GM12878 (cell line): ENCODE data around the gene SEC31B. TPM values are rescaled to one million over a fixed set of nuclear protein-coding genes. Genes with fewer than 3 reads are reported as not detected.

Source experiments
- ATAC-seq: fragments of 200-7000 bp; cut with Tn5 transposase; 3 replicates; pipeline ENCODE4 v1.9.1; 2020; ENCODE audit warnings: mild to moderate bottlenecking, moderate library complexity
- BruUV-seq: library from RNA; stranded (reverse); fragments of 400-500 nt; replicated peaks from 2 replicates; lab custom pipeline; 2021; lab: Mats Ljungman, UMichigan
- CTCF ChIA-PET: fragments of 300-600 bp; sonication (Branson Sonifier 250); formaldehyde crosslinking; extraction: SDS; loops from one replicate; lab custom pipeline; 2021; ENCODE audit warnings: inconsistent platforms; lab: Yijun Ruan, JAX
- POLR2A ChIA-PET: fragments of 350-600 bp; formaldehyde crosslinking; extraction: SDS; loops from one replicate; lab custom pipeline; 2021; ENCODE audit warnings: inconsistent platforms; lab: Charles Lee
- RAD21 ChIA-PET: fragments of 300-600 bp; sonication (Branson Sonifier 250); formaldehyde crosslinking; loops from one replicate; lab custom pipeline; 2023; ENCODE audit warnings: antibody characterized with exemption; ENCODE audit not compliant: unreplicated experiment; lab: Charles Lee
- SMC1A ChIA-PET: fragments of 300-600 bp; sonication (Branson Sonifier 250); formaldehyde crosslinking; loops from one replicate; lab custom pipeline; 2023; ENCODE audit not compliant: unreplicated experiment, uncharacterized antibody; lab: Charles Lee
- DNase-seq: peaks from one replicate; pipeline ENCODE4 v3.0.0-alpha.2; 2011; ENCODE audit warnings: low read depth, low spot score
- FAIRE-seq: peaks from 3 replicates; lab custom pipeline; 2011; peaks lifted over from hg19 to GRCh38; lab: Jason Lieb, UNC
- H2AFZ ChIP-seq: 2 replicates; pipeline ENCODE4 v1.6.0; 2011; ENCODE audit warnings: low read depth, low read length, control low read depth; ENCODE audit not compliant: control insufficient read depth
- H3K27ac ChIP-seq: 2 replicates; pipeline ENCODE4 v1.5.1; 2011; ENCODE audit warnings: control low read depth; ENCODE audit not compliant: control insufficient read depth, insufficient read depth
- H3K27me3 ChIP-seq, 2 experiments: replicated peaks in 1 of 2; 2 replicates each; pipeline versions ENCODE4 v1.6.0 to v1.6.1; 2011; ENCODE audit warnings: low read length in 1 of 2; ENCODE audit not compliant: control insufficient read depth in 2 of 2, insufficient read depth in 2 of 2
- H3K36me3 ChIP-seq, 2 experiments: 2 replicates each; pipeline ENCODE4 v1.5.1; 2011; ENCODE audit warnings: low read length in 1 of 2; ENCODE audit not compliant: control insufficient read depth in 2 of 2, insufficient read depth in 2 of 2
- H3K4me1 ChIP-seq: 2 replicates; pipeline ENCODE4 v1.6.1; 2011; ENCODE audit warnings: mild to moderate bottlenecking, low read length, moderate library complexity, mixed read lengths; ENCODE audit not compliant: control insufficient read depth, insufficient read depth
- H3K4me2 ChIP-seq: 2 replicates; pipeline ENCODE4 v1.6.0; 2011; ENCODE audit warnings: control low read depth; ENCODE audit not compliant: control insufficient read depth, insufficient read depth
- H3K4me3 ChIP-seq: fragments of 200-600 bp; sonication (generic); 2 replicates; pipeline ENCODE4 v1.5.1; 2016
- H3K79me2 ChIP-seq: 2 replicates; pipeline ENCODE4 v1.6.0; 2011; ENCODE audit warnings: low read length; ENCODE audit not compliant: control insufficient read depth, insufficient read depth
- H3K9ac ChIP-seq: 2 replicates; pipeline ENCODE4 v1.8.0; 2011; ENCODE audit warnings: low read length, control low read depth, mixed read lengths; ENCODE audit not compliant: control insufficient read depth, insufficient read depth
- H3K9me3 ChIP-seq: replicated peaks from 3 replicates; pipeline ENCODE4 v1.5.1; 2011; ENCODE audit warnings: mild to moderate bottlenecking, low read length; ENCODE audit not compliant: control insufficient read depth, insufficient read depth
- H4K20me1 ChIP-seq: 2 replicates; pipeline ENCODE4 v1.6.0; 2011; ENCODE audit not compliant: control insufficient read depth, insufficient read depth
- ATF3 ChIP-seq: IDR thresholded peaks from 2 replicates; pipeline ENCODE4 v1.6.1; 2011; ENCODE audit warnings: low read depth, mild to moderate bottlenecking, low read length, moderate library complexity, borderline replicate concordance; ENCODE audit errors: extremely low read depth
- CHD1 ChIP-seq: IDR thresholded peaks from 2 replicates; pipeline ENCODE4 v1.6.1; 2012; ENCODE audit warnings: low read depth, low read length, improper control_type of control experiment
- CHD2 ChIP-seq: IDR thresholded peaks from 2 replicates; pipeline ENCODE4 v1.6.1; 2011; ENCODE audit warnings: low read depth, low read length, improper control_type of control experiment, borderline replicate concordance
- CUX1 ChIP-seq: IDR thresholded peaks from 2 replicates; pipeline ENCODE4 v1.6.1; 2012; ENCODE audit warnings: improper control_type of control experiment, low read depth, low read length; ENCODE audit not compliant: insufficient replicate concordance
- EED ChIP-seq: sonication (generic); IDR thresholded peaks from 2 replicates; pipeline ENCODE4 v1.6.1; 2016; ENCODE audit warnings: antibody characterized with exemption, low read depth
- JUND ChIP-seq: IDR thresholded peaks from 2 replicates; pipeline ENCODE4 v1.6.1; 2012; ENCODE audit warnings: low read depth, mild to moderate bottlenecking, low read length, improper control_type of control experiment, moderate library complexity
- KLF5 ChIP-seq: fragments of 450-650 bp; IDR thresholded peaks from 2 replicates; pipeline ENCODE4 v1.6.1; 2014; ENCODE audit warnings: mild to moderate bottlenecking; ENCODE audit not compliant: partially characterized antibody
- MLLT1 ChIP-seq: fragments of 450-650 bp; IDR thresholded peaks from 2 replicates; pipeline ENCODE4 v1.6.1; 2016; ENCODE audit warnings: mild to moderate bottlenecking
- MTA3 ChIP-seq: IDR thresholded peaks from 2 replicates; pipeline ENCODE4 v1.6.1; 2012; ENCODE audit warnings: low read length, inconsistent platforms, borderline replicate concordance
- NFXL1 ChIP-seq: fragments of 450-650 bp; IDR thresholded peaks from 2 replicates; pipeline ENCODE4 v1.6.1; 2017; ENCODE audit warnings: antibody characterized with exemption, mild to moderate bottlenecking, borderline replicate concordance
- NR2F1 ChIP-seq: fragments of 450-650 bp; conservative IDR thresholded peaks from 2 replicates; pipeline ENCODE4 v1.6.1; 2017; ENCODE audit warnings: mild to moderate bottlenecking
- PAX8 ChIP-seq: fragments of 450-650 bp; IDR thresholded peaks from 2 replicates; pipeline ENCODE4 v1.6.1; 2017; ENCODE audit warnings: mild to moderate bottlenecking, moderate library complexity
- RBBP5 ChIP-seq: fragments of 200-600 bp; sonication (generic); conservative IDR thresholded peaks from 2 replicates; pipeline ENCODE4 v1.6.1; 2016
- RELA ChIP-seq: fragments of 450-650 bp; IDR thresholded peaks from 2 replicates; pipeline ENCODE4 v1.8.0; 2014; ENCODE audit warnings: borderline replicate concordance; ENCODE audit not compliant: partially characterized antibody
- YY1 ChIP-seq: IDR thresholded peaks from 2 replicates; pipeline ENCODE4 v1.6.1; 2011; ENCODE audit warnings: low read depth, mild to moderate bottlenecking, low read length
- ZNF274 ChIP-seq: IDR thresholded peaks from one replicate; pipeline ENCODE4 v1.8.0; 2011; ENCODE audit not compliant: insufficient read length, insufficient read depth
- WGBS: methylation state at CpG from one replicate; pipeline ENCODE4 v1.1.6; 2016; ENCODE audit warnings: low lambda C conversion rate; ENCODE audit not compliant: insufficient replicate concordance, insufficient coverage; ENCODE audit errors: missing lambda C conversion rate; 5-methylcytosine and 5-hydroxymethylcytosine counted together
- in situ Hi-C: fragments of 300-500 bp; cut with MboI; formaldehyde crosslinking; loops from 9 replicates; pipeline ENCODE4 v1.14.3; 2018; ENCODE audit warnings: mixed read lengths
- intact Hi-C: fragments of 100-400 bp; cut with micrococcal nuclease; formaldehyde crosslinking; loops from one replicate; pipeline ENCODE4 v1.14.2; 2022; ENCODE audit not compliant: unreplicated experiment
- polyA plus RNA-seq, 11 experiments: library from polyadenylated mRNA; depleted of rRNA in 4 of 11; unstranded in 6 of 11; stranded (reverse) in 5 of 11; fragments of >200 nt; fragmentation: Nextera tagmentation in 4 of 11; fragmentation: Illumina TruSeq in 1 of 11; extraction: Ambion mirVana in 4 of 11; extraction: Trizol in 1 of 11; gene quantifications; 1 replicate in 1 of 11; 2 replicates in 10 of 11; pipeline versions ENCODE4 v1.2.1 to v1.2.3, GENCODE V29; 2011 to 2016; ENCODE audit warnings: inconsistent platforms in 2 of 11, missing spikeins in 2 of 11, low read depth in 1 of 11
- total RNA-seq, 4 experiments: library from RNA; depleted of rRNA in 3 of 4; stranded (reverse); fragments of >200 nt in 3 of 4; fragmentation: Illumina TruSeq in 1 of 4; extraction: Trizol in 1 of 4; gene quantifications; 2 replicates each; pipeline versions ENCODE4 v1.2.1 to v1.2.3, GENCODE V29; 2013 to 2021

Gene SEC31B
- total and polyA plus RNA-seq, 10 of the 15 experiments (the other 5 are each of a cell fraction or from before 2014, with no cell fraction given): 3.4 to 24.3 (median 9.9) TPM

- no peak for TF ChIP-seq CHD1
- TF ChIP-seq KLF5: peak; percentile 87
- no peak for TF ChIP-seq MTA3
- TF ChIP-seq RELA: peak; percentile 73
- TF ChIP-seq YY1: peak; percentile 96
- peak; percentile 92 for TF ChIP-seq NR2F1
- peak; percentile 61; the same call in 1 of the 2 replicates for TF ChIP-seq CHD2
- no peak for TF ChIP-seq RBBP5
- TF ChIP-seq JUND: no peak
- no peak for TF ChIP-seq PAX8
These were observed 16.2 kb upstream of the SEC31B start, which contains the start of gene HIF1AN (continued) for GRCh38 chr10:100535715-100536353.

- WGBS: 50% methylated on average over 4 of the region's 4 CpGs
- Histone ChIP-seq H3K36me3 (peaks cover 3 to 12% of the 10 kb centered on the region in 2 experiments; a peak in 3 of 4 replicates), H3K9me3 (no peaks in the 10 kb centered on the region; the same call in 2 of the 3 replicates), H3K79me2 (peaks cover 28% of the 10 kb centered on the region), H3K27ac (peak overlapping the region; percentile 27), H3K4me2 (peak overlapping the region; percentile 87), H3K4me3 (peak overlapping the region; percentile 60; the same call in 1 of the 2 replicates), H2AFZ (peak overlapping the region; percentile 99), H3K9ac (peak overlapping the region; percentile 52), H3K4me1 (peaks cover 11% of the 10 kb centered on the region), H3K27me3 (no peaks in the 10 kb centered on the region), H4K20me1 (no peaks in the 10 kb centered on the region)
- ChIA-PET CTCF (interaction anchor here (0.6 to 3.3 kb wide), 16 partner anchors 9 to 490 kb away, joined by 3 to 22 read pairs (median 4); no protein-coding TSS in a partner anchor), POLR2A (interaction anchor here (0.6 to 1.3 kb wide), 10 partner anchors 10 to 796 kb away, joined by 3 to 4 read pairs (median 3); no protein-coding TSS in a partner anchor), RAD21 (interaction anchor here (0.7 to 1.3 kb wide), 4 partner anchors 337 to 1970 kb away, joined by 3 read pairs; no protein-coding TSS in a partner anchor), SMC1A (interaction anchor here (0.6 to 2.8 kb wide), 4 partner anchors 9 to 66 kb away, joined by 4 to 8 read pairs (median 5); partner anchors contain the start of gene SEC31B)
- intact Hi-C loops (no loop called here), in situ Hi-C loops (no loop called here)
- DNase-seq: no peak
- ATAC-seq: peak; percentile 12
- no peak for FAIRE-seq
- no TSS peak for BruUV-seq
- no peak for TF ChIP-seq CHD1
- TF ChIP-seq EED: no peak
- no peak for TF ChIP-seq PAX8
- TF ChIP-seq ZNF274: no peak
- no peak for TF ChIP-seq MLLT1
- TF ChIP-seq ATF3: no peak
- TF ChIP-seq NFXL1: no peak
- TF ChIP-seq CUX1: no peak
These were observed 15.7 kb upstream of the SEC31B start for GRCh38 chr10:100535338-100535714.
